WTC11 (cell line): ENCODE results near the gene PHLDB1. TPM values are rescaled to one million over a fixed set of nuclear protein-coding genes. Genes with fewer than 3 reads are reported as not detected.
A peak's percentile ranks its signal among the peaks of the same experiment; 100 is the strongest.

Source experiments
- ATAC-seq: fragments of 200-7000 bp; cut with Tn5 transposase; 2 replicates; pipeline ENCODE4 v1.10.0; 2021; ENCODE audit warnings: mild to moderate bottlenecking, moderate library complexity
- CTCF ChIA-PET: fragments of 300-600 bp; sonication (Branson Sonifier 250); formaldehyde crosslinking; loops from one replicate; lab custom pipeline; 2021; ENCODE audit warnings: antibody characterized with exemption; lab: Charles Lee
- POLR2A ChIA-PET: fragments of 350-600 bp; sonication (Branson Sonifier 250); formaldehyde crosslinking; loops from one replicate; lab custom pipeline; 2021; ENCODE audit warnings: antibody characterized with exemption; lab: Charles Lee
- DNase-seq: peaks from one replicate; pipeline ENCODE4 v3.0.0; 2021; ENCODE audit warnings: low spot score
- H3K27ac Mint-ChIP-seq: 2 replicates; pipeline ENCODE4 v1.8.0; 2021; ENCODE audit warnings: mixed read lengths
- H3K27me3 Mint-ChIP-seq: 2 replicates; pipeline ENCODE4 v1.8.0; 2021; ENCODE audit warnings: low read depth, mild to moderate bottlenecking, moderate library complexity, mixed read lengths
- H3K36me3 Mint-ChIP-seq: 2 replicates; pipeline ENCODE4 v1.8.0; 2021; ENCODE audit warnings: mixed read lengths
- H3K4me1 Mint-ChIP-seq: 2 replicates; pipeline ENCODE4 v1.8.0; 2022; ENCODE audit warnings: mixed read lengths
- H3K4me3 Mint-ChIP-seq: 2 replicates; pipeline ENCODE4 v1.8.0; 2021; ENCODE audit warnings: mild to moderate bottlenecking, moderate library complexity, mixed read lengths
- H3K9me3 Mint-ChIP-seq: 2 replicates; pipeline ENCODE4 v1.8.0; 2021; ENCODE audit warnings: mixed read lengths
- ETV6 ChIP-seq: sonication (generic); formaldehyde crosslinking; IDR thresholded peaks from 2 replicates; pipeline ENCODE4 v1.8.1; 2022; ENCODE audit warnings: mild to moderate bottlenecking, missing genetic modification reagents
- FOXJ3 ChIP-seq: sonication (generic); formaldehyde crosslinking; IDR thresholded peaks from 2 replicates; pipeline ENCODE4 v1.9.0; 2021; ENCODE audit warnings: missing genetic modification reagents, mild to moderate bottlenecking, borderline replicate concordance
- FOXP1 ChIP-seq: sonication (generic); formaldehyde crosslinking; IDR thresholded peaks from 2 replicates; pipeline ENCODE4 v1.8.0; 2022; ENCODE audit warnings: missing genetic modification reagents, mild to moderate bottlenecking, moderate library complexity, borderline replicate concordance
- GTF2I ChIP-seq: fragments of 250-450 bp; sonication (Bioruptor Pico); conservative IDR thresholded peaks from 2 replicates; pipeline ENCODE4 v1.4.0; 2021; ENCODE audit warnings: mild to moderate bottlenecking
- OVOL2 ChIP-seq: fragments of 250-450 bp; sonication (Bioruptor Pico); IDR thresholded peaks from 2 replicates; pipeline ENCODE4 v1.9.0; 2021; ENCODE audit warnings: mild to moderate bottlenecking, borderline replicate concordance
- PRRX2 ChIP-seq: fragments of 250-450 bp; sonication (Bioruptor Pico); IDR thresholded peaks from 2 replicates; pipeline ENCODE4 v1.8.0; 2021; ENCODE audit warnings: mild to moderate bottlenecking
- RELA ChIP-seq: sonication (generic); formaldehyde crosslinking; IDR thresholded peaks from 2 replicates; pipeline ENCODE4 v1.8.1; 2022; ENCODE audit warnings: missing genetic modification reagents, mild to moderate bottlenecking, borderline replicate concordance
- SP1 ChIP-seq: sonication (generic); formaldehyde crosslinking; conservative IDR thresholded peaks from 2 replicates; pipeline ENCODE4 v1.8.1; 2022; ENCODE audit warnings: missing genetic modification reagents
- TEAD1 ChIP-seq: sonication (generic); formaldehyde crosslinking; IDR thresholded peaks from 2 replicates; pipeline ENCODE4 v1.8.0; 2022; ENCODE audit warnings: mild to moderate bottlenecking, missing genetic modification reagents
- ZNF138 ChIP-seq: sonication (generic); formaldehyde crosslinking; conservative IDR thresholded peaks from 2 replicates; pipeline ENCODE4 v1.8.1; 2022; ENCODE audit warnings: mild to moderate bottlenecking, moderate library complexity, missing genetic modification reagents
- ZNF423 ChIP-seq: fragments of 250-450 bp; sonication (Bioruptor Pico); IDR thresholded peaks from 2 replicates; pipeline ENCODE4 v2.1.2; 2022; ENCODE audit warnings: mild to moderate bottlenecking, moderate library complexity
- total RNA-seq: library from RNA; stranded (reverse); gene quantifications from 3 replicates; pipeline ENCODE4 v1.2.3, GENCODE V29; 2021
- TF ChIP-seq, protein P1 (sequence below): sonication (generic); formaldehyde crosslinking; IDR thresholded peaks from 2 replicates; pipeline ENCODE4 v1.8.0; 2023; ENCODE audit warnings: missing genetic modification reagents, mild to moderate bottlenecking, borderline replicate concordance
- TF ChIP-seq, protein P2 (sequence below): sonication (generic); formaldehyde crosslinking; IDR thresholded peaks from 2 replicates; pipeline ENCODE4 v1.8.0; 2022; ENCODE audit warnings: mild to moderate bottlenecking, missing genetic modification reagents
- TF ChIP-seq, protein P3 (sequence below): fragments of 250-450 bp; sonication (Bioruptor Pico); IDR thresholded peaks from 2 replicates; pipeline ENCODE4 v1.9.0; 2021; ENCODE audit warnings: moderate library complexity, mild to moderate bottlenecking, inconsistent platforms, borderline replicate concordance
- TF ChIP-seq, protein P4 (sequence below): fragments of 250-450 bp; sonication (Bioruptor Pico); IDR thresholded peaks from 2 replicates; pipeline ENCODE4 v1.9.0; 2021; ENCODE audit warnings: mild to moderate bottlenecking
- TF ChIP-seq, protein P5 (sequence below): fragments of 250-450 bp; sonication (Bioruptor Pico); IDR thresholded peaks from 2 replicates; pipeline ENCODE4 v1.8.0; 2021; ENCODE audit warnings: mild to moderate bottlenecking
- TF ChIP-seq, protein P6 (sequence below): sonication (generic); formaldehyde crosslinking; conservative IDR thresholded peaks from 2 replicates; pipeline ENCODE4 v1.8.1; 2022; ENCODE audit warnings: mild to moderate bottlenecking, missing genetic modification reagents
- TF ChIP-seq, protein P7 (sequence below): sonication (generic); formaldehyde crosslinking; IDR thresholded peaks from 2 replicates; pipeline ENCODE4 v1.8.0; 2022; ENCODE audit warnings: mild to moderate bottlenecking, missing genetic modification reagents

PHLDB1 gene
- total RNA-seq, 1 experiment from 2014 or later: 83.1 TPM

DNA sequence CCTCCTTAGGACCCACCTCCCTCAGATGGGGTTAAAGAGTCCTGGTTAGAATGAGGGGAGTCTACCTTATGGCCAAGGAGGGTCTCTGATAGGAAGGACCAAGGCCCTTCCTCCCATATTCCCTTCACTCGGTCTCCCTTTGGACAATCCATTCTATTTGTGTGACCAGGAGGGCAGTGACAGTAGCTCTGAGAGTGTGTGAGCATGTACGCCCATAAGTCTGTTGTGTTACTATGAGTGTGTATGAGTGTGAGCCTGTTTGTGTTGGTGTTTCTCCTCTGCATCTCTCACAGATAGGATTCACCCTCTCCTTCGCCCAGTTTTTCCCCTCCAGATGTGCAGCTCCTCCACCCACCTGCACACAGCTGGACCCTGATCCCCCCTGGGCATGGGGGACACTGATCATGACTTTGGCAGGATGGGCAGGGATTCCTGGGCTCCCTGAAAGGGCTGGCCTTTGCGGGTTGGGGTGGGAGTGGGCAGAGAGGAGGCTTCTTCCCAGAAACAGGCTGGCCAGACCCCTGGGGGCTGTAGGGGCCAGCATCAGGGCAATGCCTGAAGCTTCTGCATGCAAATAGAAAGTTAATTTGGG lies 14.5 kb downstream of the PHLDB1 start:
- H3K4me1 Mint-ChIP-seq: peaks cover 55% of the 10 kb centered on the region
- DNase-seq (no peak), ATAC-seq (no peak)
- H3K9me3 Mint-ChIP-seq: no peaks in the 10 kb centered on the region
- POLR2A ChIA-PET: interaction anchor here (0.9 to 3.6 kb wide), 6 partner anchors 12 to 291 kb away, joined by 3 to 75 read pairs (median 5); partner anchors contain the start of gene PHLDB1
- TF ChIP-seq ETV6 (CRISPR knock-in tag): 0 out of 2 replicates have a peak, but pooled peaks have one; percentile 19
- TF ChIP-seq, protein P1, sequence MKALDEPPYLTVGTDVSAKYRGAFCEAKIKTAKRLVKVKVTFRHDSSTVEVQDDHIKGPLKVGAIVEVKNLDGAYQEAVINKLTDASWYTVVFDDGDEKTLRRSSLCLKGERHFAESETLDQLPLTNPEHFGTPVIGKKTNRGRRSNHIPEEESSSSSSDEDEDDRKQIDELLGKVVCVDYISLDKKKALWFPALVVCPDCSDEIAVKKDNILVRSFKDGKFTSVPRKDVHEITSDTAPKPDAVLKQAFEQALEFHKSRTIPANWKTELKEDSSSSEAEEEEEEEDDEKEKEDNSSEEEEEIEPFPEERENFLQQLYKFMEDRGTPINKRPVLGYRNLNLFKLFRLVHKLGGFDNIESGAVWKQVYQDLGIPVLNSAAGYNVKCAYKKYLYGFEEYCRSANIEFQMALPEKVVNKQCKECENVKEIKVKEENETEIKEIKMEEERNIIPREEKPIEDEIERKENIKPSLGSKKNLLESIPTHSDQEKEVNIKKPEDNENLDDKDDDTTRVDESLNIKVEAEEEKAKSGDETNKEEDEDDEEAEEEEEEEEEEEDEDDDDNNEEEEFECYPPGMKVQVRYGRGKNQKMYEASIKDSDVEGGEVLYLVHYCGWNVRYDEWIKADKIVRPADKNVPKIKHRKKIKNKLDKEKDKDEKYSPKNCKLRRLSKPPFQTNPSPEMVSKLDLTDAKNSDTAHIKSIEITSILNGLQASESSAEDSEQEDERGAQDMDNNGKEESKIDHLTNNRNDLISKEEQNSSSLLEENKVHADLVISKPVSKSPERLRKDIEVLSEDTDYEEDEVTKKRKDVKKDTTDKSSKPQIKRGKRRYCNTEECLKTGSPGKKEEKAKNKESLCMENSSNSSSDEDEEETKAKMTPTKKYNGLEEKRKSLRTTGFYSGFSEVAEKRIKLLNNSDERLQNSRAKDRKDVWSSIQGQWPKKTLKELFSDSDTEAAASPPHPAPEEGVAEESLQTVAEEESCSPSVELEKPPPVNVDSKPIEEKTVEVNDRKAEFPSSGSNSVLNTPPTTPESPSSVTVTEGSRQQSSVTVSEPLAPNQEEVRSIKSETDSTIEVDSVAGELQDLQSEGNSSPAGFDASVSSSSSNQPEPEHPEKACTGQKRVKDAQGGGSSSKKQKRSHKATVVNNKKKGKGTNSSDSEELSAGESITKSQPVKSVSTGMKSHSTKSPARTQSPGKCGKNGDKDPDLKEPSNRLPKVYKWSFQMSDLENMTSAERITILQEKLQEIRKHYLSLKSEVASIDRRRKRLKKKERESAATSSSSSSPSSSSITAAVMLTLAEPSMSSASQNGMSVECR (CRISPR knock-in tag): no peak
- no peaks in the 10 kb centered on the region; the same call in 1 of the 2 replicates for H3K36me3 Mint-ChIP-seq
- no peaks in the 10 kb centered on the region for H3K27me3 Mint-ChIP-seq
- peak overlapping the region; percentile 74; the same call in 1 of the 2 replicates for H3K27ac Mint-ChIP-seq
- H3K4me3 Mint-ChIP-seq: peak overlapping the region; percentile 85
- CTCF ChIA-PET: interaction anchor here (1.1 to 3.3 kb wide), 7 partner anchors 10 to 68 kb away, joined by 3 to 60 read pairs (median 15); partner anchors contain the start of gene PHLDB1

DNA sequence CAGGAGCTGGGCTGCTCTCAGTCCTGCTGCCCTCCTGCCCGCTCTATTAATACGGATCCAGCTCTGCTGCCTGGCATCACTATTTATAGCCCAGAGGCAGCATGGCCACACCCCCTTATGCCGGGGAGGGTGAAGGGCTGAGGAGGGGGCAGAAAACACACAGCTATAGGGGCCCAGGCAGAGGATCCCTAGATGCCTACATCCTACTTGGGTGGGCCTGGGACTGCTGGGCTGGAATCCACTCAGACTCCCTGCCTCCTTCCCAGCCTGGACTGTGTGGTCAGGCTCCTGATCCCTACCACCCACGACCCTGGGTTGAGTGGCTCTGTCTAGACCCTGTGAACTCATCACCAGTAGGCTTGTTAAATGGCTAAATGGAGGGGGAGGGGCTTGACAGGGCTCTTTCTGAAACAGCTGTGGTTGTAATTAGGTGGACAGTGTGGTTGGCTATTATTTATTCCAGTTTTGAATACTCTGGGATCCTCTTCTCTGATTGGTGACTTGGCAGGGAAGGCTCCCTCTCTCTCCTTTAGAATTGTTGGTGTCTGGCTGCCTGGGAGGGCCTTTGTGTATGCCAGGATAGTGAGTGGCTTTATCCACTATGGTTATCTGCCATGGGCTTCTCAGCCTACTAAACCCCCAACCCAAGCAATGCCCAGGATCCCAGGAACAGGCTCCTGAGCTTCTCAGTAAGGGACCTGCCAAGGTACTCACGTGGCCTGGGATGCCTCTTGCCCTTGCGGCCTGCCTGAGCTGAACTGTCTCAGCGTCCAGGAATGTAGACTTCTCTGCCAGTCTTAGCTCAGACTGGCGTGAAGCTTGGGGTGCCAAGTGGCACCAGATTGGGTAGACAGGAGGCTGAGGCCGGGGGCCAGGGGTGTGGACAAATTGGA lies 15.2 kb downstream of the PHLDB1 start:
- Mint-ChIP-seq H3K27ac (peak overlapping the region; percentile 19; the same call in 1 of the 2 replicates), H3K9me3 (no peaks in the 10 kb centered on the region), H3K27me3 (no peaks in the 10 kb centered on the region), H3K4me3 (peak overlapping the region; percentile 85), H3K4me1 (peaks cover 51% of the 10 kb centered on the region), H3K36me3 (no peaks in the 10 kb centered on the region; the same call in 1 of the 2 replicates)
- ChIA-PET CTCF (interaction anchor here (1.1 to 3.7 kb wide), 6 partner anchors 13 to 67 kb away, joined by 3 to 60 read pairs (median 26); partner anchors contain the start of gene PHLDB1), POLR2A (interaction anchor here (0.9 to 3.6 kb wide), 4 partner anchors 11 to 290 kb away, joined by 3 to 75 read pairs (median 6); partner anchors contain the start of gene PHLDB1)
- no peak for DNase-seq
- ATAC-seq: no peak
- TF ChIP-seq, protein P2, sequence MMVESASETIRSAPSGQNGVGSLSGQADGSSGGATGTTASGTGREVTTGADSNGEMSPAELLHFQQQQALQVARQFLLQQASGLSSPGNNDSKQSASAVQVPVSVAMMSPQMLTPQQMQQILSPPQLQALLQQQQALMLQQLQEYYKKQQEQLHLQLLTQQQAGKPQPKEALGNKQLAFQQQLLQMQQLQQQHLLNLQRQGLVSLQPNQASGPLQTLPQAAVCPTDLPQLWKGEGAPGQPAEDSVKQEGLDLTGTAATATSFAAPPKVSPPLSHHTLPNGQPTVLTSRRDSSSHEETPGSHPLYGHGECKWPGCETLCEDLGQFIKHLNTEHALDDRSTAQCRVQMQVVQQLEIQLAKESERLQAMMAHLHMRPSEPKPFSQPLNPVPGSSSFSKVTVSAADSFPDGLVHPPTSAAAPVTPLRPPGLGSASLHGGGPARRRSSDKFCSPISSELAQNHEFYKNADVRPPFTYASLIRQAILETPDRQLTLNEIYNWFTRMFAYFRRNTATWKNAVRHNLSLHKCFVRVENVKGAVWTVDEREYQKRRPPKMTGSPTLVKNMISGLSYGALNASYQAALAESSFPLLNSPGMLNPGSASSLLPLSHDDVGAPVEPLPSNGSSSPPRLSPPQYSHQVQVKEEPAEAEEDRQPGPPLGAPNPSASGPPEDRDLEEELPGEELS (CRISPR knock-in tag): no peak
- TF ChIP-seq ZNF423 (CRISPR knock-in tag) (no peak), ZNF138 (no peak), PRRX2 (no peak), SP1 (CRISPR knock-in tag) (no peak)
- TF ChIP-seq, protein P3, sequence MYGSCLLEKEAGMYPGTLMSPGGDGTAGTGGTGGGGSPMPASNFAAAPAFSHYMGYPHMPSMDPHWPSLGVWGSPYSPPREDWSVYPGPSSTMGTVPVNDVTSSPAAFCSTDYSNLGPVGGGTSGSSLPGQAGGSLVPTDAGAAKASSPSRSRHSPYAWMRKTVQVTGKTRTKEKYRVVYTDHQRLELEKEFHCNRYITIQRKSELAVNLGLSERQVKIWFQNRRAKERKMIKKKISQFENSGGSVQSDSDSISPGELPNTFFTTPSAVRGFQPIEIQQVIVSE: no peak

DNA sequence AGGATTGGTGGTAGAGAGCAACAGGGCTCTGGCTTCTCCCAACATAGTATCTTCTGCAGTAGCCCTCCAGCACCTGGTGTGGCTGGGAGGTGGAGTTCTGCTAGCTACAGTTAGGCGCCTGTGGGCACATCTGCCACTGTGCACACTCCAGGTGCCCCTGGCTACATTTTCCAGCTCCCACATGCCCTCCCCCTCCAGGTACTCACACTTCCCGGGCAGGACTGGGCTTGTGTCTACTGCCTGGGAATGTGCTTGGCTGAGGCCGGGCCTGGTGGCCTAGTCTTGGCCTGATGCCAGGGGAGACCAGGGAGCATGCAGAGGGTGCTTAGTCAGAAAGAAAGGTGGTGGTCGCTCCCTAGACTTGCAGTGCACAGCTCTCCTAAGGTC lies 15.8 kb downstream of the PHLDB1 start:
- H3K4me1 Mint-ChIP-seq: peaks cover 44% of the 10 kb centered on the region
- H3K9me3 Mint-ChIP-seq: no peaks in the 10 kb centered on the region
- ATAC-seq (no peak), DNase-seq (no peak)
- no peak overlapping the region for H3K4me3 Mint-ChIP-seq
- H3K27ac Mint-ChIP-seq: no peak overlapping the region
- H3K36me3 Mint-ChIP-seq: peaks cover 3% of the 10 kb centered on the region; the same call in 1 of the 2 replicates
- no peaks in the 10 kb centered on the region for H3K27me3 Mint-ChIP-seq
- ChIA-PET CTCF (interaction anchor here (3.1 to 3.7 kb wide), 3 partner anchors 12 to 17 kb away, joined by 22 to 31 read pairs (median 29); partner anchors contain the start of gene PHLDB1), POLR2A (interaction anchor here (0.6 to 3.6 kb wide), 2 partner anchors 10 to 37 kb away, joined by 3 to 75 read pairs; no protein-coding TSS in a partner anchor)
- TF ChIP-seq, protein P4, sequence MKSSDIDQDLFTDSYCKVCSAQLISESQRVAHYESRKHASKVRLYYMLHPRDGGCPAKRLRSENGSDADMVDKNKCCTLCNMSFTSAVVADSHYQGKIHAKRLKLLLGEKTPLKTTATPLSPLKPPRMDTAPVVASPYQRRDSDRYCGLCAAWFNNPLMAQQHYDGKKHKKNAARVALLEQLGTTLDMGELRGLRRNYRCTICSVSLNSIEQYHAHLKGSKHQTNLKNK (CRISPR knock-in tag): no peak
- TF ChIP-seq, protein P5, sequence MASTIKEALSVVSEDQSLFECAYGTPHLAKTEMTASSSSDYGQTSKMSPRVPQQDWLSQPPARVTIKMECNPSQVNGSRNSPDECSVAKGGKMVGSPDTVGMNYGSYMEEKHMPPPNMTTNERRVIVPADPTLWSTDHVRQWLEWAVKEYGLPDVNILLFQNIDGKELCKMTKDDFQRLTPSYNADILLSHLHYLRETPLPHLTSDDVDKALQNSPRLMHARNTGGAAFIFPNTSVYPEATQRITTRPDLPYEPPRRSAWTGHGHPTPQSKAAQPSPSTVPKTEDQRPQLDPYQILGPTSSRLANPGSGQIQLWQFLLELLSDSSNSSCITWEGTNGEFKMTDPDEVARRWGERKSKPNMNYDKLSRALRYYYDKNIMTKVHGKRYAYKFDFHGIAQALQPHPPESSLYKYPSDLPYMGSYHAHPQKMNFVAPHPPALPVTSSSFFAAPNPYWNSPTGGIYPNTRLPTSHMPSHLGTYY (CRISPR knock-in tag): no peak
- no peak for TF ChIP-seq FOXJ3 (CRISPR knock-in tag)
- TF ChIP-seq, protein P6, sequence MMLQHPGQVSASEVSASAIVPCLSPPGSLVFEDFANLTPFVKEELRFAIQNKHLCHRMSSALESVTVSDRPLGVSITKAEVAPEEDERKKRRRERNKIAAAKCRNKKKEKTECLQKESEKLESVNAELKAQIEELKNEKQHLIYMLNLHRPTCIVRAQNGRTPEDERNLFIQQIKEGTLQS: no peak
- TF ChIP-seq, protein P7, sequence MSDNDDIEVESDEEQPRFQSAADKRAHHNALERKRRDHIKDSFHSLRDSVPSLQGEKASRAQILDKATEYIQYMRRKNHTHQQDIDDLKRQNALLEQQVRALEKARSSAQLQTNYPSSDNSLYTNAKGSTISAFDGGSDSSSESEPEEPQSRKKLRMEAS: no peak
- TF ChIP-seq TEAD1 (CRISPR knock-in tag): no peak
- no peak for TF ChIP-seq OVOL2 (CRISPR knock-in tag)
- no peak for TF ChIP-seq GTF2I (CRISPR knock-in tag)
- TF ChIP-seq RELA (CRISPR knock-in tag): no peak
- TF ChIP-seq FOXP1 (CRISPR knock-in tag): no peak
